ENCODE results near the gene SPATA31A5.
"Not testable (repeated sequence)": the region's sequence is repeated elsewhere in the genome, so short reads cannot be mapped to it uniquely, and the experiment has no call there.

The SPATA31A5 gene

DNA sequence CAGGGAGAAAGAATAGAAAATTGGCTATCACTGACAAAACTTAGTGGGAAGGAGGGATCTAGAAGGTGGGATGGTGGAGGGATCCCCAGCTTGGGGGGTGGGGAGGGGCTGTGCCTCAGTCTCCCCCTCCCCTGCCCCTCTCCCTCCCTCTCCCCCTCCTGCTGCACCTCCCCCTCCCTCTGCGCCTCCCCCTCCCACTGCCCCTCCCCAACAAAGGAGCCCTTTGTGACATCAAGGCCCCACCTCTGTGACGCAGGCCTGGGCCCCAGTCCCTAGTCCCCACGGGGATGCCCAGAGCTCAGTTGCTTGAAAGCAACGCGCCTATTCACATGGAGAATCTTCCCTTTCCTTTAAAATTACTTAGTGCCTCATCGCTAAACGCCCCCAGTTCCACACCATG, at the start of gene SPATA31A5:
Gene SPATA31A5 (plus strand): TSS at position 301 of the 400 bp plus-strand sequence. CDS start 29 bp downstream, at position 330.
- not testable (repeated sequence) for FAIRE-seq; DNase-seq (ENCODE audit: low spot score)

DNA sequence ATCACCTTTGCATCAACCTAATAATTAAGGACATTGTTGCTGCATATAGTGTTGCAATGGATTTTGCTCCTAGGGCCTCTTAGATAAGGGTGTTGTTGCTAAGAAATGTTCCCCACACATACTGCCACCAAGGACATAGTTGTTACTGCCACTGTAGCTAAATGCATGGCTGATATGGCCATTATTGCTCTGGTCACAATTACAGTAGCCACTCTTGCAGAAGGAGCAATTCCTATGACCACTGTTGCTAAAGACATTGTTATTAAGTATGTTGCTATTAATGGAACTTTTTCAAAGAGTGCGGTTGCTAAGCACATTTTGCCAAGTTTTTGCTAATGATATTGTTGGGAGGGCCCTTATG, 48.8 kb downstream of the SPATA31A5 start:
- not testable (repeated sequence) for DNase-seq (ENCODE audit: low spot score); FAIRE-seq

GRCh38 chr9:60966382-60966781, 52.2 kb downstream of the SPATA31A5 start:
- DNase-seq (ENCODE audit: low spot score); FAIRE-seq: not testable (repeated sequence)
